ENCODE measurements around the gene RNF215. TPM values are rescaled to one million over a fixed set of nuclear protein-coding genes. Genes with fewer than 3 reads are reported as not detected.

RNF215 gene
- polyA plus RNA-seq, 3 donors from 2014 or later = 0.38 to 1.1 (median 0.56) TPM

GRCh38 chr22:30336752-30337460 is 50.3 kb downstream of the RNF215 start:
- DNase-seq = no peak
- Mint-ChIP-seq H3K9me3 (no peaks in the 10 kb centered on the region), H3K36me3 (peaks cover 3 to 58% (median 26%) of the 10 kb centered on the region in 3 donors), H3K4me1 (no peaks in the 10 kb centered on the region), H3K4me3 (no peak overlapping the region), H3K27ac (peak overlapping the region in 1 of 6 donors; percentile 39), H3K27me3 (ENCODE audit: low read depth in 3 of 3) (peaks cover 2 to 5% (median 5%) of the 10 kb centered on the region in 3 donors)

DNA sequence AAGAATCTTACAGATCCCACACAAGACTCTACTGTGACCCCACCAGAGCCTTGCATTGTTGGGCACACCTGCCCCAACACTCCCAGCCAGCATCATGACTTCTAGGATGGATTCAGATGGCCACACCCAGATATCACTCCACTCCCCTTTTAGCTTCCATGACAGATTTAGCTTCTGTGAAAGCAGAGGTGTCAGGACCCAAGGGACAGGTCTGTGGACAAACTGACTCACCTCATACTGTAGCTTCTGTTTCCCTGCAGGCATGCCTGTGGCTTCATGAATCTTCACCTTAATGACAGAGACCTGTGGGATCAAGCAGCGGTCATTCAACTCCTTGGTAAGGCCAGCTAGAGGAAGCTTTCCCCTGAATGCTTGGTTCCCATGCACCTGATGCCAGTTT is 52.0 kb downstream of the RNF215 start:
- H3K36me3 Mint-ChIP-seq = peaks cover 6 to 50% (median 23%) of the 10 kb centered on the region in 3 donors
- H3K4me1 Mint-ChIP-seq = no peaks in the 10 kb centered on the region
- H3K9me3 Mint-ChIP-seq = no peaks in the 10 kb centered on the region
- DNase-seq = no peak
- H3K27me3 Mint-ChIP-seq (ENCODE audit: low read depth in 3 of 3) = peaks cover 0 to 5% (median 2%) of the 10 kb centered on the region in 3 donors
- H3K27ac Mint-ChIP-seq = peak overlapping the region in 1 of 6 donors; percentile 7
- no peak overlapping the region for H3K4me3 Mint-ChIP-seq

- Mint-ChIP-seq H3K36me3 (peaks cover 6 to 44% (median 17%) of the 10 kb centered on the region in 3 donors), H3K4me1 (no peaks in the 10 kb centered on the region), H3K27me3 (ENCODE audit: low read depth in 3 of 3) (peaks cover 0 to 5% (median 2%) of the 10 kb centered on the region in 3 donors), H3K4me3 (no peak overlapping the region), H3K9me3 (no peaks in the 10 kb centered on the region), H3K27ac (no peak overlapping the region)
- DNase-seq = no peak
Measured at GRCh38 chr22:30334646-30335045, 52.6 kb downstream of the RNF215 start.

DNA sequence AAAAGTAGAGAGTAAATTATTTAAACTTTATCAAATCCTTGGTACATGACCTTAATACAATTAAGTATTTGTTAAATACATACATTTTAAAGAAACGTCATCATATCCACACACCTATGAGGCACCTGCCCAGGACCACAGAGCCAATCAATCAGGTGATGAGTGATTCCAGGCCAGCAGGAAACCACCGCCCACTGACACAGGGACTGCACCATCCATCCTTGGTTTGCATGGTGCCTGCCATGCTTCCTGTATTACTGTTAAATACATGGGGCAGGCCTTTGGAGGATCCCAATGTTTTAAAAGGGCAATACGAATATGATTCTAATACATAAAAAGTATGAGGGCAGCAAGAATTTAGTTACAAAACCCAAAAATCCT is 53.5 kb downstream of the RNF215 start:
- Mint-ChIP-seq H3K4me1 (no peaks in the 10 kb centered on the region), H3K36me3 (peaks cover 6 to 39% (median 13%) of the 10 kb centered on the region in 3 donors)

DNA sequence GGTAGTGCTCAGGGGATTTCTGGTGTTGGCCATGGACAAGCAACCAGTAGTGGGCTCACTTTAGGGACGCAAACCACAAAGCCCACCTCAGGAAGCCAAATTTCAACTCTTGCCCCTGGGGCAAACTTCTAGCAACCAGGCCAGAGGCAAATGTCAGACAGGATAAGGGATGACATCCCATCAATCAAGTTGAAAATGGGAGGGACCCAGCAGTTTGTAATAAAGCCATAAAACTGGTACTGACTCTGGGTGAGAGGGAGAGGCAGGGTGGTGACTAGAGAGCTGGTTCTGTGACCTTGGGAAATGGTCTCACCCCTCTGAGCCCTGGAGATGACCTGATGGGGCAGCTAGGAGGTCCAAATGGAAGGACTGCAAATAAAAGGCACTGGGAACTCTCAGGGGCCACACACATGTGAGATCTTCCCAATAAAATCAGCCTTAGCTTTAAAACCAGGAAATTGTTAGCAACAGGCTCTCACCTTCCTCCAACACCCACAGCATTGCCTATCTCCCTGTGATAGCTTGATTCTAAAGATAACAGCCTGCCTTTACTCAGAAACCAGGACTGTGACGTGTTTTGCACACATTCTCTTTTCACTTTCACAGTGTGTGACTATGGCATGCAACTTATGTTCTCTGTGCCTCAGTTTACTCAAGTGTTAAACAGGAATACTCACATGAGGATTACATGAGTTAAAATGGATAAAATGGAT is 54.1 kb downstream of the RNF215 start:
- H3K4me1 Mint-ChIP-seq = no peaks in the 10 kb centered on the region
- no peak for DNase-seq
- peaks cover 4 to 34% (median 10%) of the 10 kb centered on the region in 3 donors for H3K36me3 Mint-ChIP-seq
- no peaks in the 10 kb centered on the region for H3K9me3 Mint-ChIP-seq
- H3K27me3 Mint-ChIP-seq (ENCODE audit: low read depth in 3 of 3) = peaks cover 0 to 5% (median 2%) of the 10 kb centered on the region in 3 donors
- H3K4me3 Mint-ChIP-seq = no peak overlapping the region
- peak overlapping the region in 3 of 6 donors; percentile 22 to 35 (median 23) for H3K27ac Mint-ChIP-seq

More for the DNA sequence above, 53.5 kb downstream of the RNF215 start:
- H3K27ac Mint-ChIP-seq = peak overlapping the region in 2 of 6 donors; percentile 39 to 40
- no peak overlapping the region for H3K4me3 Mint-ChIP-seq
- no peaks in the 10 kb centered on the region for H3K9me3 Mint-ChIP-seq
- peaks cover 0 to 5% (median 2%) of the 10 kb centered on the region in 3 donors for H3K27me3 Mint-ChIP-seq (ENCODE audit: low read depth in 3 of 3)
- no peak for DNase-seq

GRCh38 chr22:30332551-30332950 is 54.7 kb downstream of the RNF215 start:
- no peaks in the 10 kb centered on the region for H3K9me3 Mint-ChIP-seq
- H3K4me3 Mint-ChIP-seq = no peak overlapping the region
- H3K4me1 Mint-ChIP-seq = peaks cover 2 to 3% of the 10 kb centered on the region in 2 donors
- no peak for DNase-seq
- peak overlapping the region in 1 of 6 donors; percentile 23 for H3K27ac Mint-ChIP-seq
- H3K36me3 Mint-ChIP-seq = peaks cover 4 to 34% (median 6%) of the 10 kb centered on the region in 3 donors
- peaks cover 0 to 5% (median 2%) of the 10 kb centered on the region in 3 donors for H3K27me3 Mint-ChIP-seq (ENCODE audit: low read depth in 3 of 3)

Other genes with a start within 250 kb of the RNF215 start
- 1 to 10 TPM in 1 of 3 donors, under 1 TPM in 1, not detected in 1; 0.29 to 1.0 TPM for gene LIF, start 140.7 kb downstream of the RNF215 start, polyA plus RNA-seq
- 10 to 100 TPM in 2 of 3 donors, 1 to 10 TPM in 1; 7.5 to 22.3 (median 16.6) TPM for gene OSM, start 120.6 kb downstream of the RNF215 start, polyA plus RNA-seq
- gene CASTOR1, start 97.9 kb downstream of the RNF215 start, polyA plus RNA-seq = 10 to 100 TPM in 2 of 3 donors, 1 to 10 TPM in 1; 9.3 to 16.9 (median 11.8) TPM
- 10 to 100 TPM; 46.2 to 59.9 (median 49.2) TPM for gene TBC1D10A, start 60.5 kb downstream of the RNF215 start, polyA plus RNA-seq
- gene SF3A1, start 30.5 kb downstream of the RNF215 start, polyA plus RNA-seq = 100 to 1,000 TPM in 1 of 3 donors, 10 to 100 TPM in 2; 35.5 to 133 (median 69.6) TPM
- 1 to 10 TPM; 1.4 to 3.5 (median 1.9) TPM for gene CCDC157, start 30.4 kb downstream of the RNF215 start, polyA plus RNA-seq
- 1 to 10 TPM in 1 of 3 donors, under 1 TPM in 1, not detected in 1; 0.23 to 1.6 TPM for gene SEC14L2, start 9.6 kb upstream of the RNF215 start, polyA plus RNA-seq
- 10 to 100 TPM; 18.7 to 41.3 (median 32.0) TPM for gene MTFP1, start 38.4 kb upstream of the RNF215 start, polyA plus RNA-seq
- gene SEC14L3, start 84.6 kb upstream of the RNF215 start, polyA plus RNA-seq = not detected
- gene SEC14L4, start 118.3 kb upstream of the RNF215 start, polyA plus RNA-seq = not detected
- gene SEC14L6, start 159.3 kb upstream of the RNF215 start, polyA plus RNA-seq = 1 to 10 TPM in 1 of 3 donors, not detected in 2; 1.0 TPM
- not detected for gene GAL3ST1, start 187.3 kb upstream of the RNF215 start, polyA plus RNA-seq
- gene PES1, start 204.5 kb upstream of the RNF215 start, polyA plus RNA-seq = 10 to 100 TPM; 25.8 to 41.9 (median 34.5) TPM
- gene TCN2, start 219.8 kb upstream of the RNF215 start, polyA plus RNA-seq = under 1 TPM in 2 of 3 donors, not detected in 1; 0.14 to 0.59 TPM
- 1 to 10 TPM; 1.4 to 2.7 (median 2.7) TPM for gene SLC35E4, start 248.4 kb upstream of the RNF215 start, polyA plus RNA-seq

Data from immature natural killer cell (primary cell).